AG08395 (cell line): ENCODE data around the gene VGLL4.
"Not testable (repeated sequence)": the region's sequence is repeated elsewhere in the genome, so short reads cannot be mapped to it uniquely, and the experiment has no call there.

Experiments
- DNase-seq: peaks from one replicate; pipeline ENCODE4 v3.0.0; 2012; ENCODE audit warnings: mixed read lengths, low spot score

VGLL4 gene

GRCh38 chr3:11529281-11529680 lies 114.4 kb downstream of the VGLL4 start:
- DNase-seq, result no peak

DNA sequence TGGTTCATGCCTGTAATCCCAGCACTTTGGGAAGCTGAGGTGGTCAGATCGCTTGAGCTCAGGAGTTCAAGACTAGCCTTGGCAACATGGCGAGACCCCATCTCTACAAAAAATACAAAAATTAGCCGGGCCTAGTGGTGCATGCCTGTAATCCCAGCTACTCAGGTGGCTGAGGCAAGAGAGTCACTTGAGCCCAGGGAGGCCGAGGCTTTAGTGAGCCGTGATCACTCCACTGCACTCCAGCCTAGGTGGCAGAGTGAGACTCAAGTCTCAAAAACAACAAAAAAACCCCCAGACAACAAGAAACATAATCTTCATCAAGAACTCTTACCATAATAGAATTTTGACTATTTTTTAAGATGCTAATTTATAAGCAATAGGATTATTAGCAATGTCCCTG lies 117.6 kb downstream of the VGLL4 start:
- DNase-seq, result not testable (repeated sequence)

- no peak for DNase-seq
These were observed 120.1 kb downstream of the VGLL4 start for GRCh38 chr3:11523572-11524101.

DNA sequence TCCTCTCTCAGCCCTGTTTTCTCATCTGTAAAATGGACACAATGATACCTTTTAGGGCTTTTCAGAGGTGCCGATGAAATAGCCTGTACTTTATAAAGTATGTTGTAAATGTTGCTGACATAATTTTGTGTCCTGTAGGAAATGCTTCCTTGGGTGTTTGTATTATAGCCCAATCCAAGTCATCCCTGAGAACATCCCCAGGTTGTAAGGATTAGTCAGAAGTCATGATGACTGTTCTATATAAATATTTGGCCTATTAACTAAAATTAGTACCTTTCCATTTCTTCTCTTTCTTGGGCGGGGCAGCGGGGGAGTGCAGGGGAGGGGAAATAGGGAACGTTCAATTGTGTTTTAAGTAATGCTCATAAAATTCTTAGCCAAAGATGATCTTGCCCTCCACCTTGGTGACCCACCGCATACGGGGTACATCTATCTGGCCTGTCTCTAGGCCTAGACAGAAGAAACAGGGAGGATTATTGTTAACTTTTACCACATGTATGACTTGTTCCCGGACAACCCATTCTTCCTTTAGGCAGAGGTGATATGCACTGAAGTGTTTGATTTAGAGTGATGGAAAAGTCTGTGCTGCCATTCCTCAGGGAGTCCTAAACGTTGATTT lies 120.7 kb downstream of the VGLL4 start:
- no peak for DNase-seq

DNA sequence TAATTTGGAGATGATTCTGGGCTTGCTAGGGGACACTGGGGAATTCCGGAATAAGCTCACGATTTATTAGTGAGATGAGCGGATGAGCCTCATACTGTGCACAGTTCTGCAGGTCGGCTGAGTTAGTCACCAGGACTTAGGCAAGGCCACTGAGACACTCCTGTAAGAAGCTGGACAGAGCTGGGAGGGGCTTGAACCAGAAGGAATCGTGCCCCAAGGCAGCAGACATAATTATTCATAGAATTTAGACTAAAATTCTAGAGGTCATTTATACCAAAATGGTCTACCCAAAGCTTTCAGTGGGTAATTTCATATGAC lies 121.4 kb downstream of the VGLL4 start:
- DNase-seq, result no peak

- no peak for DNase-seq
These were observed 122.5 kb downstream of the VGLL4 start for GRCh38 chr3:11521167-11521566.

- no peak for DNase-seq
These were observed 126.1 kb downstream of the VGLL4 start for GRCh38 chr3:11517601-11518000.

DNA sequence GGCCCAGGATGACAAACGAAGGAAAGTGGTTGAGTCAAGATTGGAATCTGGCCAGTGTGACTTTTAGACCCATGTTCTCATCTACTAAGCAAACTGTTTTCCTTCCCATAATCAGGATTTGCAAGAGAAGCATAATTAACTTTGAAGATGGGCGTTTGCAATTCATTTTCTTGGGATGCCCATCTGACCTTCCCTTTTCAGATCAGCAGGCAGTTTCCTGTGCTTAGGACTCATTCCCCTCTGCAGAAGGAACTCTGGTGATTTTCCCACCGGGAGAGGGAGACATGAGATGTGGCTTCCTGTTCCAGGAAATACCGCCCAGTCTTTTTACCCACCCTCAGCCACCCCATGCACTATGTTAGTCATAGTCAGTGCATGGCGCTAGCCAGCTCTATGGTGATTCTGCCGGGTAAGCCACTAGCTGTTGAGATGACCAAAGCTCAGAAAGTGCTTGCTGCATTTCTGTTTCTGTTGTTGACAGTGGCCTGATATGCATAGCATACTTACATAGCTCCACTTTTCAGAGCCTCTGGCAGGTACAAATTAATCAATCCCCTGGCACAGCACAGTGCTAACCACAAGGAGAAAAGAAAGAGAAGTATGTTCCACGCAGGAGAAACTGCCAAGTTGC lies 129.4 kb downstream of the VGLL4 start:
- peak; percentile 87 for DNase-seq

GRCh38 chr3:11513817-11514135 lies 129.9 kb downstream of the VGLL4 start:
- DNase-seq, result no peak

DNA sequence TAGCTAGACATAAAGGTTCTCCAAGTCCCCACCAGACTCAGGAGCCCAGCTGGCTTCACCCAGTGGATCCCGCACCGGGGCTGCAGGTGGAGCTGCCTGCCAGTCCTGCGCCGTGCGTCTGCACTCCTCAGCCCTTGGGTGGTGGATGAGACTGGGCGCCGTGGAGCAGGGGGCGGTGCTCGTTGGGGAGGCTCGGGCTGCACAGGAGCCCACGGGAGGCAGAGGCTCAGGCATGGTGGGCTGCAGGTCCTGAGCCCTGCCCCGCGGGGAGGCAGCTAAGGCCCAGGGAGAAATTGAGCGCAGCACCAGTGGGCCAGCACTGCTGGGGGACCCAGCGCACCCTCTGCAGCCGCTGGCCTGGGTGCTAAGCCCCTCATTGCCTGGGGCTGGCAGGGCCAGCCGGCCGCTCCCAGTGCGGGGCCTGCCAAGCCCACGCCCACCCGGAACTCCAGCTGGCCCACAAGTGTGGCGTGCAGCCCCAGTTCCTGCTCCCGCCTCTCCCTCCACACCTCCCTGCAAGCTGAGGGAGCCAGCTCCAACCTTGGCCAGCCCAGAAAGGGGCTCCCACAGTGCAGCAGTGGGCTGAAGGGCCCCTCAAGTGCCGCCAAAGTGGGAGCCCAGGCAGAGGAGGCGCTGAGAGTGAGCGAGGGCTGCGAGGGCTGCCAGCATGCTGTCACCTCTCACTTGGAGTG lies 130.4 kb downstream of the VGLL4 start:
- DNase-seq, result not testable (repeated sequence)

- not testable (repeated sequence) for DNase-seq
These were observed 132.1 kb downstream of the VGLL4 start for GRCh38 chr3:11511606-11512005.

- DNase-seq, result no peak
These were observed 133.4 kb downstream of the VGLL4 start for GRCh38 chr3:11510356-11510755.

DNA sequence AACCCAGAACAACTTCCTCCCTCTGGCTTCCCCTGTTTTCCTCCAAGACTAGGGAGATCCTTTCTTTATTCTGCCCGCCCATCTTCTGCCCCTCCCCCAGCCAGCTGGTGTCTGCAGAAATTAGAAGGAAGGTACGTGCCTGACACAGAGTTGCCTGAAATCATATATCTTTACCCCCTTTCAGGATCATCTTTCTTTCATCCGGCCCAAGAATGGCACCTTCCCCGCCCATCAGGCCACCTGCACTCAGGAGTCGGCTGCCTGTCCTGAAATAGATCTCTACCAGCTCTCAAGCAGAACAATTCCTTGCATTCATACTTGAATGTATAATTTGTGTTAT lies 133.7 kb downstream of the VGLL4 start:
- no peak for DNase-seq

DNA sequence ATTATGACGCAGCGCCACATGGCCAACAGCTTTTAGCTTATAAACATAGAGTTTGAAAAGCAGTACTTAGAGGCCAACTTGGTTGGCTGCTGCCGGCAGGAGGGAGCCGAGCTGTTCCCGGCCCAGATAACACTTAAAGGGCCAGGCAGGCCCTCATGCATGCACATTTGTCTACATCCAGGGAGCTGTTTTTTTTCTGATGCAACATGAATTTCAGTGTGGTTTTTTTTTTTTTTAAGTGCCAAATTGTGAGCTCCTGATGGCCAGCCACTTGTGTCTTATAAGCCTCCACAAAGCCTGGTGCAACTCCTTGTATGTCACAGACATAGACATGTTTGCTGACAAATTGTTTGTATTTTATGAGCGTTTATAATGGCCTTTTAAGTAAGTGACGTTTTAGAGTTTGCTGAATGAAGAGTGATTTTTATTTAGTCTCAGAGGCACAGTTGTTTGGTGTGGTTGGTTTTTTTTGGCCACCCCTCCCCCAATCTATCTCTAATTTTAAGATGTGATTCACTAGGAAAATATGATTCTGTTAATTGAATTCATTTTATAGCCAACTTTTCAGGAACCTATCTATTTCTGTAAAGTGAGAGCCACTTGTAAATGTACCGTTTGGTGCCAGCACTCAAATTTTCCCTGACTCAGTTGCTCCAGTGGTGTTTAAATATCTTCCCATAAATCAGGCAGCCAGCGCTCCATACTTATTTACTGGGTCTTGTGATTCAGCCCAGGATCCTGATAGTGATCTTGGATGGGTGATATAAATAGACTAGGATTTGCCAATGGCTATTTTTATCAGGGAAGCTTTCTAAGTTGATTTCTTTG lies 134.3 kb downstream of the VGLL4 start:
- peak; percentile 79 for DNase-seq

DNA sequence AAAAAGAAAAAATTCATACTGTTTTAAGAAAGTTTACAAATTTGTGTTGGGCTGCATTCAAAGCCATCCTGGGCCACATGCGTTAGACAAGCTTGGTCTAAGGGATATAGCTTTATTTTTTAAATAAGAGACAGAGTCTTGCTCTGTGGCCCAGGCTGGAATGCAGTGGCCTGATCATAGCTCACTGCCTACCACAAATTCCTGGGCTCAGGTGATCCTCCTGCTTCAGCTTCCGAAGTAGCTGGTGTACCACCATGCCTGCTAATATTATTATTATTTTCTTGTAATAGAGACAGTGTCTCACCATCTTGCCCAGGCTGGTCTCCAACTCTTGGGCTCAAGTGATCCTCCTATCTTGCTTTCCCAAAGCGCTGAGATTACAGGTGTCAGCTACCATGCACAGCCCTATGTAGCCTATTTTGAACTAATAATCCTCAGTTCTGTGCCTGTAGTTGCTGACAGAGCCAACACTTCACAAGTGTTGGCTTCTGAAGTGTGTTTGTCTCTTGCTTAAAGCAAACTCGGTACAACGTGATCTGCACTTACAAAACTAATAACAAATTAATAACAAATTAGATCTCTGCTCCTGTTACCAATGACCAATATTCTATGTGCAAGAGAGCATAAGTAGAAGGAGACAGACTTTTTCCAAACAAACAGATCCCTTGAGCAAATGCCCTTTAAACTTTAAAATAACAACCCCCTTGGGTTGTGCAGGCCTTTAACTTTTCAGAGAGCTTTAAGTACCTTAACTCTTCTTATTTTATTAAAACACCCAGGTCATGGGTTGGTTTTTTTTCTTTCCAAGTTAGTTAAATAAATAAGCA lies 135.2 kb downstream of the VGLL4 start:
- no peak for DNase-seq

DNA sequence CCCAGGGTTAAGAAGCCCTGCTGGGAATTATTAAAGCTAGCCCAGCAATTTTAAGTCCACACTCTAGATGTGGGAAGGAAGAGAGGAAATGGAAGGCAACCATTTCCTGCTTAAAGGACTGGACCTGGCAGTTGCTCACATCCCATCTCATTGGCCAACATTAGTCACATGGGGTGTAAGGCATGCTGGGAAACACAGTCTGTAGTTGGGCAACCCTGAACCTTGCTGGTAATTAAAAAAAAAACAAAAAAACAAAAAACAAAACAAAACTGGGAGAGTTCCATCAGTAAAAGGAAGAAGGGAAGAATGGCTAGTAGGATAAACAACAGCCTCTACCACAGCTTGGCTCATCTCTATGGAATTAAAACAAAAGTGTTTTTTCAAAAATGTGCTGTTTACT lies 136.0 kb downstream of the VGLL4 start:
- no peak for DNase-seq
